Gastrocnemius medialis (tissue), 4 donors: ENCODE results near the gene F11. TPM values are rescaled to one million over a fixed set of nuclear protein-coding genes. Genes with fewer than 3 reads are reported as not detected.

Experiments used
- ATAC-seq, 2 donors: fragments of 150-250 bp; one replicate each; pipeline ENCODE4 v1.9.1; 2016
- DNase-seq, 2 donors: peaks; one replicate each; pipeline ENCODE4 v3.0.0-alpha.2; 2019
- H3K27ac ChIP-seq, 4 donors: fragments of 200-600 bp; sonication (generic); 1 replicate in 1 of 4; 2 replicates in 3 of 4; pipeline ENCODE4 v1.5.1; 2016 to 2018; ENCODE audit warnings: mild to moderate bottlenecking in 2 of 4, moderate library complexity in 1 of 4
- H3K27me3 ChIP-seq, 3 donors: fragments of 200-600 bp; sonication (generic) in 2 of 3; 1 replicate in 1 of 3; 2 replicates in 2 of 3; pipeline versions ENCODE4 v1.5.1 to v1.6.0; 2016 to 2019; ENCODE audit warnings: mild to moderate bottlenecking in 1 of 3, moderate library complexity in 1 of 3
- H3K36me3 ChIP-seq, 2 donors: fragments of 200-600 bp; sonication (generic) in 1 of 2; one replicate each; pipeline ENCODE4 v1.5.1; 2017 to 2018
- H3K4me1 ChIP-seq, 2 donors: fragments of 200-600 bp; sonication (generic) in 1 of 2; one replicate each; pipeline ENCODE4 v1.5.1; 2016 to 2017; ENCODE audit warnings: mild to moderate bottlenecking in 2 of 2
- H3K4me3 ChIP-seq, 4 donors: fragments of 200-600 bp; sonication (generic) in 3 of 4; 1 replicate in 1 of 4; 2 replicates in 3 of 4; pipeline ENCODE4 v1.5.1; 2016 to 2019; ENCODE audit warnings: mild to moderate bottlenecking in 2 of 4
- H3K9me3 ChIP-seq, 3 donors: fragments of 200-600 bp; sonication (generic) in 2 of 3; 1 replicate in 1 of 3; 2 replicates in 2 of 3; pipeline ENCODE4 v1.5.1; 2016 to 2019
- CTCF ChIP-seq, 5 experiments: fragments of 450-650 bp in 3 of 5; fragments of 200-600 bp in 2 of 5; sonication (generic) in 2 of 5; IDR thresholded peaks in 4 of 5; conservative IDR thresholded peaks in 1 of 5; 1 replicate in 4 of 5; 2 replicates in 1 of 5; pipeline ENCODE4 v1.5.1; 2016 to 2019; ENCODE audit warnings: antibody characterized with exemption in 5 of 5, mild to moderate bottlenecking in 3 of 5, moderate library complexity in 3 of 5
- POLR2A ChIP-seq, 2 donors: fragments of 450-650 bp; IDR thresholded peaks; one replicate each; pipeline ENCODE4 v1.6.1; 2017; ENCODE audit warnings: antibody characterized with exemption in 2 of 2, mild to moderate bottlenecking in 2 of 2, moderate library complexity in 2 of 2
- in situ Hi-C, 4 donors: fragments of 200-750 bp; cut with MboI; loops; one replicate each; pipeline versions ENCODE4 v1.15.0 to v1.8.0; 2017; ENCODE audit warnings: low sequenced_read_pairs in 4 of 4
- intact Hi-C: fragments of 100-400 bp; cut with DNase I; formaldehyde crosslinking; loops from one replicate; pipeline ENCODE4 v1.15.1; 2023; ENCODE audit warnings: low total_unique reads
- total RNA-seq, 4 donors: library from RNA; depleted of rRNA; stranded (reverse); fragments of >200 nt; gene quantifications; one replicate each; pipeline versions ENCODE4 v1.1.0 to v1.2.3, GENCODE V29; 2016

Gene F11
- total RNA-seq, 4 donors from 2014 or later: 0.22 TPM; not detected in 3

GRCh38 chr4:186248643-186249042, 17.3 kb upstream of the F11 start:
- Histone ChIP-seq H3K4me3 (no peak overlapping the region), H3K9me3 (no peaks in the 10 kb centered on the region), H3K4me1 (no peaks in the 10 kb centered on the region), H3K27me3 (no peaks in the 10 kb centered on the region), H3K27ac (no peak overlapping the region), H3K36me3 (no peaks in the 10 kb centered on the region)
- no peak for DNase-seq
- no peak for ATAC-seq
- intact Hi-C loops (no loop called here), in situ Hi-C loops (no loop called here)
- TF ChIP-seq CTCF (IDR thresholded peaks at IDR 0.05 in 4 of 5, conservative IDR thresholded peaks at IDR 0.05 in 1 of 5) (no peak), POLR2A (IDR thresholded peaks at IDR 0.05) (no peak)

GRCh38 chr4:186249785-186250754, 15.9 kb upstream of the F11 start:
- Histone ChIP-seq H3K27me3 (no peaks in the 10 kb centered on the region), H3K4me3 (no peak overlapping the region), H3K36me3 (no peaks in the 10 kb centered on the region), H3K9me3 (no peaks in the 10 kb centered on the region), H3K4me1 (no peaks in the 10 kb centered on the region), H3K27ac (no peak overlapping the region)
- DNase-seq (no peak), ATAC-seq (no peak)
- in situ Hi-C loops: no loop called here
- TF ChIP-seq POLR2A (IDR thresholded peaks at IDR 0.05): no peak
- no peak for TF ChIP-seq CTCF (IDR thresholded peaks at IDR 0.05 in 4 of 5, conservative IDR thresholded peaks at IDR 0.05 in 1 of 5)
- intact Hi-C loops: no loop called here

- in situ Hi-C loops (no loop called here), intact Hi-C loops (no loop called here)
- H3K36me3 ChIP-seq: no peaks in the 10 kb centered on the region
- H3K27me3 ChIP-seq: no peaks in the 10 kb centered on the region
- H3K9me3 ChIP-seq: no peaks in the 10 kb centered on the region
- ATAC-seq (no peak), DNase-seq (no peak)
- TF ChIP-seq CTCF (IDR thresholded peaks at IDR 0.05 in 4 of 5, conservative IDR thresholded peaks at IDR 0.05 in 1 of 5): no peak
- no peak for TF ChIP-seq POLR2A (IDR thresholded peaks at IDR 0.05)
- no peak overlapping the region for H3K4me3 ChIP-seq
- H3K4me1 ChIP-seq: no peaks in the 10 kb centered on the region
- no peak overlapping the region for H3K27ac ChIP-seq
Observed at GRCh38 chr4:186250760-186251159, 15.2 kb upstream of the F11 start.

GRCh38 chr4:186255122-186255521, 10.9 kb upstream of the F11 start:
- in situ Hi-C loops: no loop called here
- Histone ChIP-seq H3K36me3 (no peaks in the 10 kb centered on the region), H3K9me3 (no peaks in the 10 kb centered on the region), H3K4me3 (no peak overlapping the region), H3K4me1 (no peaks in the 10 kb centered on the region), H3K27ac (no peak overlapping the region), H3K27me3 (no peaks in the 10 kb centered on the region)
- intact Hi-C loops: no loop called here
- ATAC-seq (no peak), DNase-seq (no peak)
- TF ChIP-seq CTCF (IDR thresholded peaks at IDR 0.05 in 4 of 5, conservative IDR thresholded peaks at IDR 0.05 in 1 of 5) (no peak), POLR2A (IDR thresholded peaks at IDR 0.05) (no peak)
